ENCODE measurements around the gene XRN1. TPM values are rescaled to one million over a fixed set of nuclear protein-coding genes. Genes with fewer than 3 reads are reported as not detected.
"Not testable (repeated sequence)": the region's sequence is repeated elsewhere in the genome, so short reads cannot be mapped to it uniquely, and the experiment has no call there.

The XRN1 gene
- total and polyA plus RNA-seq, 7 donors = 5.4 to 45.7 (median 29.5) TPM

- Histone ChIP-seq H3K27me3 (no peaks in the 10 kb centered on the region), H3K4me3 (no peak overlapping the region), H3K36me3 (peaks cover 12 to 97% (median 49%) of the 10 kb centered on the region in 4 donors), H3K9me3 (no peaks in the 10 kb centered on the region), H3K4me1 (no peaks in the 10 kb centered on the region), H3K27ac (no peak overlapping the region)
- WGBS, 2 donors = 80 to 94% methylated on average over 3 of the region's 3 CpGs
- TF ChIP-seq EP300 (IDR thresholded peaks at IDR 0.05) (no peak), POLR2A (IDR thresholded peaks at IDR 0.05) (no peak), POLR2AphosphoS5 (IDR thresholded peaks at IDR 0.05) (no peak), CTCF (IDR thresholded peaks at IDR 0.05) (no peak)
- intact Hi-C loops (cut with DNase I) = no loop called here
- DNase-seq = no peak
Measured at GRCh38 chr3:142356818-142357217, 91.0 kb downstream of the XRN1 start.

DNA sequence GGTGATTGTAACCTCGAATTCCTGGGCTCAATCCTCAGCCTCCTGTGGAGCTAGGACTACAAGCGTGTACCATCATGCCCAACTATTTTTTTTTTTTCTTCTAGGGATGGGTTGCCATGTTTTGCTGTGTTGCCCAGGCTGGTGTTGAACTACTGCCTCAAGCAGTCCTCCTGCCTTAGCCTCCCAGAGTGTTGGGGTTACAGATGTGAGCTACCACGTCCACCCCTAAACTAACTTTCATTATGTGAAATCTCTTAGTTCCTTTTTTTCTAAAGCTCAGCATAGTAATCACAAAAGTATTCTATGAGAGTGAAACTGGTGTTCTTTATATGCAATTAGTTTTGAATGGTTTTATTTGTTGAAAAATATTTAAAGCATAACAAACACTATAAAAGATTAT is 92.1 kb downstream of the XRN1 start:
- no peaks in the 10 kb centered on the region for H3K27me3 ChIP-seq
- no peak overlapping the region for H3K27ac ChIP-seq
- 87 to 98% methylated on average over 3 of the region's 3 CpGs for WGBS, 2 donors
- H3K4me3 ChIP-seq = no peak overlapping the region
- no peaks in the 10 kb centered on the region for H3K4me1 ChIP-seq
- intact Hi-C loops (cut with DNase I) = no loop called here
- H3K9me3 ChIP-seq = no peaks in the 10 kb centered on the region
- peaks cover 12 to 93% (median 49%) of the 10 kb centered on the region in 4 donors for H3K36me3 ChIP-seq
- TF ChIP-seq POLR2AphosphoS5 (IDR thresholded peaks at IDR 0.05) = no peak
- TF ChIP-seq CTCF (IDR thresholded peaks at IDR 0.05) = no peak
- no peak for TF ChIP-seq EP300 (IDR thresholded peaks at IDR 0.05)
- no peak for TF ChIP-seq POLR2A (IDR thresholded peaks at IDR 0.05)
- DNase-seq = no peak

- no peak for TF ChIP-seq EP300 (IDR thresholded peaks at IDR 0.05)
- no peak for TF ChIP-seq POLR2AphosphoS5 (IDR thresholded peaks at IDR 0.05)
- TF ChIP-seq CTCF (IDR thresholded peaks at IDR 0.05) = no peak
- no peak for TF ChIP-seq POLR2A (IDR thresholded peaks at IDR 0.05)
- Histone ChIP-seq H3K27me3 (no peaks in the 10 kb centered on the region), H3K4me1 (no peaks in the 10 kb centered on the region), H3K27ac (no peak overlapping the region), H3K36me3 (peaks cover 12 to 93% (median 47%) of the 10 kb centered on the region in 4 donors), H3K9me3 (no peaks in the 10 kb centered on the region), H3K4me3 (no peak overlapping the region)
- no peak for DNase-seq
- intact Hi-C loops (cut with DNase I) = no loop called here
- WGBS, 2 donors = 96 to 99% methylated on average over 5 of the region's 5 CpGs
Measured at GRCh38 chr3:142354076-142354475, 93.8 kb downstream of the XRN1 start.

DNA sequence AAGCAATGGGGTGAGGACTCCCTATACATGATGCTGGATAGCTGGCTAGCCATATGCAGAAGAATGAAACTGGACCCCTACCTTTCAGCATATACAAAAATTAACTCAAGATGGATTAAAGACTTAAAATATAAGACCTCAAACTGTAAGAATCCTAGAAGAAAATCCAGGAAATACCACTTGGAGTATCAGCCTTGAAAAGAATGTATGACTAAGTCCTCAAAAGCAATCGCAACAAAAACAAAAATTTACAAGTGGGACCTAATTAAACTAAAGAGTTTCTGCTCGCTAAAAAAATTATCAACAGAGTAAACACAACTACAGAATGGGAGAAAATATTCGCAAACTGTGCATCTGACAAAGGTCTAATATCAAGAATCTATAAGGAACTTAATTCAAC is 94.3 kb downstream of the XRN1 start:
- intact Hi-C loops (cut with DNase I) = no loop called here
- no peak for TF ChIP-seq POLR2A (IDR thresholded peaks at IDR 0.05)
- peaks cover 12 to 93% (median 47%) of the 10 kb centered on the region in 4 donors for H3K36me3 ChIP-seq
- 96% methylated on average over 3 of the region's 3 CpGs for WGBS, 2 donors
- H3K4me3 ChIP-seq = no peak overlapping the region
- no peaks in the 10 kb centered on the region for H3K9me3 ChIP-seq
- H3K27ac ChIP-seq = no peak overlapping the region
- no peaks in the 10 kb centered on the region for H3K27me3 ChIP-seq
- H3K4me1 ChIP-seq = no peaks in the 10 kb centered on the region
- DNase-seq = no peak

- H3K4me1 ChIP-seq; H3K4me3 ChIP-seq; H3K27ac ChIP-seq; H3K27me3 ChIP-seq; intact Hi-C loops (cut with DNase I); DNase-seq; H3K9me3 ChIP-seq: not testable (repeated sequence)
- 96 to 98% methylated on average over 3 of the region's 3 CpGs for WGBS, 2 donors
- H3K36me3 ChIP-seq = peaks cover 12 to 92% (median 44%) of the 10 kb centered on the region in 4 donors
Measured at GRCh38 chr3:142352698-142353097, 95.1 kb downstream of the XRN1 start.

DNA sequence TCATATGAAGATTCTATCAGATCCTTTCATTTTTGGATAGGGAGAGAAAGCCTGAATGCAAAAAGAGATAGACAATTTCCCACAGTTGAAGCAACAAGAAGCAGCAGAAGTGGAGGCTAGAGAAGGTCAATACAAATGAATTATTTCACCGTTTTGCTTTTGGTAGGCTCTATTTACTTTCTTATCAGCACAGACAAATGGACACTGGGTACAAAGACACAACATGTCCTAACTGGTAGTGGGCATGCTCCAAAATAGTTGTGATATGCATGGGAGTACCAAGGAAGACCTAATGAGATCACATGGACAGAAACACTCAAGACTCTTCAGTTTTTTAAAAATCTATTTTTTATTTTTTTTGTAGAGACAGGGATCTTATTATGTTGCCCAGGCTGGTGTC is 99.4 kb downstream of the XRN1 start:
- H3K4me3 ChIP-seq = no peak overlapping the region
- no peak for DNase-seq
- H3K27ac ChIP-seq = no peak overlapping the region
- WGBS, 2 donors = 28 to 78% methylated on average over 1 of the region's 1 CpG
- TF ChIP-seq CTCF (IDR thresholded peaks at IDR 0.05) (no peak), POLR2AphosphoS5 (IDR thresholded peaks at IDR 0.05) (no peak)
- intact Hi-C loops (cut with DNase I) = no loop called here
- H3K9me3 ChIP-seq = no peaks in the 10 kb centered on the region
- H3K27me3 ChIP-seq = no peaks in the 10 kb centered on the region
- H3K36me3 ChIP-seq = peaks cover 0 to 89% (median 16%) of the 10 kb centered on the region in 4 donors
- no peaks in the 10 kb centered on the region for H3K4me1 ChIP-seq
